Caco-2 (cell line): ENCODE data around the gene FANCB. TPM values are rescaled to one million over a fixed set of nuclear protein-coding genes. Genes with fewer than 3 reads are reported as not detected.

ENCODE experiments used
- BruUV-seq: library from RNA; stranded (reverse); fragments of 400-500 nt; replicated peaks from 2 replicates; lab custom pipeline; 2021; lab: Mats Ljungman, UMichigan
- CTCF ChIA-PET: fragments of 300-600 bp; sonication (Branson Sonifier 250); formaldehyde crosslinking; loops from one replicate; lab custom pipeline; 2022; ENCODE audit warnings: antibody characterized with exemption; lab: Charles Lee
- POLR2A ChIA-PET: fragments of 300-600 bp; sonication (Branson Sonifier 250); formaldehyde crosslinking; loops from one replicate; lab custom pipeline; 2022; ENCODE audit warnings: antibody characterized with exemption; lab: Charles Lee
- DNase-seq, 2 experiments: peaks; one replicate each; pipeline versions ENCODE4 v3.0.0 to v3.0.0-alpha.2; 2020 to 2022
- H3K27me3 ChIP-seq: replicated peaks from 2 replicates; pipeline ENCODE4 v1.6.0; 2011; ENCODE audit warnings: low read length; ENCODE audit not compliant: control insufficient read depth, insufficient read depth
- H3K36me3 ChIP-seq: 2 replicates; pipeline ENCODE4 v1.5.1; 2011; ENCODE audit warnings: low read length; ENCODE audit not compliant: control insufficient read depth, insufficient read depth
- H3K4me1 ChIP-seq: fragments of 250-450 bp; sonication (Bioruptor Pico); 2 replicates; pipeline ENCODE4 v1.5.1; 2020; ENCODE audit warnings: mild to moderate bottlenecking
- H3K4me3 ChIP-seq: 2 replicates; pipeline ENCODE4 v1.5.1; 2011; ENCODE audit warnings: low read depth, mild to moderate bottlenecking, control low read depth, low read length
- H3K9me3 ChIP-seq: fragments of 250-450 bp; sonication (Bioruptor Pico); 2 replicates; pipeline ENCODE4 v1.5.1; 2020; ENCODE audit warnings: mild to moderate bottlenecking, moderate library complexity
- H3K27ac Mint-ChIP-seq: one replicate; pipeline ENCODE4 v1.8.0; 2022; ENCODE audit warnings: mixed read lengths; ENCODE audit not compliant: unreplicated experiment
- H3K27me3 Mint-ChIP-seq: one replicate; pipeline ENCODE4 v1.8.0; 2022; ENCODE audit warnings: mixed read lengths; ENCODE audit not compliant: insufficient read depth, unreplicated experiment
- H3K36me3 Mint-ChIP-seq: one replicate; pipeline ENCODE4 v1.8.0; 2022; ENCODE audit warnings: mild to moderate bottlenecking, mixed read lengths; ENCODE audit not compliant: insufficient read depth, unreplicated experiment
- H3K4me1 Mint-ChIP-seq: one replicate; pipeline ENCODE4 v1.8.0; 2022; ENCODE audit warnings: low read depth, mixed read lengths; ENCODE audit not compliant: unreplicated experiment
- H3K4me3 Mint-ChIP-seq: one replicate; pipeline ENCODE4 v1.8.0; 2022; ENCODE audit warnings: mild to moderate bottlenecking, moderate library complexity, mixed read lengths; ENCODE audit not compliant: unreplicated experiment
- H3K9me3 Mint-ChIP-seq: one replicate; pipeline ENCODE4 v1.8.0; 2022; ENCODE audit warnings: mixed read lengths; ENCODE audit not compliant: unreplicated experiment
- CTCF ChIP-seq, 2 experiments: fragments of 200-600 bp in 1 of 2; IDR thresholded peaks; 1 replicate in 1 of 2; 2 replicates in 1 of 2; pipeline versions ENCODE4 v1.5.1 to v1.8.0; 2011 to 2022; ENCODE audit warnings: antibody characterized with exemption in 1 of 2, control low read depth in 1 of 2, inconsistent platforms in 1 of 2, low read depth in 1 of 2, low read length in 1 of 2, mild to moderate bottlenecking in 1 of 2, moderate library complexity in 1 of 2; ENCODE audit not compliant: insufficient read depth in 1 of 2, severe bottlenecking in 1 of 2, unreplicated experiment in 1 of 2
- intact Hi-C: fragments of 100-400 bp; cut with micrococcal nuclease; formaldehyde crosslinking; loops from one replicate; pipeline ENCODE4 v1.10.0; 2022; ENCODE audit not compliant: unreplicated experiment
- total RNA-seq: library from RNA; stranded (reverse); gene quantifications from 2 replicates; pipeline ENCODE4 v1.2.3, GENCODE V29; 2022

FANCB gene
- total RNA-seq, 1 experiment from 2014 or later, result 8.1 TPM

- H3K4me1 ChIP-seq, result no peaks in the 10 kb centered on the region
- H3K36me3 ChIP-seq, result no peaks in the 10 kb centered on the region; the same call in 1 of the 2 replicates
- intact Hi-C loops, result no loop called here
- no peaks in the 10 kb centered on the region for H3K27me3 Mint-ChIP-seq
- DNase-seq, result no peak
- H3K4me3 ChIP-seq, result no peak overlapping the region
- POLR2A ChIA-PET, result no interaction called here
- H3K4me1 Mint-ChIP-seq, result no peaks in the 10 kb centered on the region
- no peaks in the 10 kb centered on the region for H3K9me3 ChIP-seq
- no peak for TF ChIP-seq CTCF (IDR thresholded peaks at IDR 0.05; ENCODE audit: insufficient read depth in 1 of 2, low read depth in 1 of 2, low read length in 1 of 2, severe bottlenecking in 1 of 2, unreplicated experiment in 1 of 2)
- H3K9me3 Mint-ChIP-seq, result no peaks in the 10 kb centered on the region
- CTCF ChIA-PET, result no interaction called here
- no peak overlapping the region for H3K4me3 Mint-ChIP-seq
- no peak overlapping the region for H3K27ac Mint-ChIP-seq
- no peaks in the 10 kb centered on the region for H3K27me3 ChIP-seq
- BruUV-seq, result no TSS peak
- no peaks in the 10 kb centered on the region for H3K36me3 Mint-ChIP-seq
Measured at GRCh38 chrX:14913241-14913640, 40.4 kb upstream of the FANCB start.

GRCh38 chrX:14903891-14904290 is 31.0 kb upstream of the FANCB start:
- Mint-ChIP-seq H3K4me1 (no peaks in the 10 kb centered on the region), H3K27me3 (no peaks in the 10 kb centered on the region), H3K4me3 (no peak overlapping the region), H3K36me3 (peaks cover 4% of the 10 kb centered on the region), H3K9me3 (no peaks in the 10 kb centered on the region), H3K27ac (no peak overlapping the region)
- BruUV-seq, result no TSS peak
- H3K27me3 ChIP-seq, result no peaks in the 10 kb centered on the region
- no peaks in the 10 kb centered on the region; the same call in 1 of the 2 replicates for H3K36me3 ChIP-seq
- intact Hi-C loops, result no loop called here
- DNase-seq, result no peak
- H3K4me1 ChIP-seq, result no peaks in the 10 kb centered on the region
- no peaks in the 10 kb centered on the region for H3K9me3 ChIP-seq
- POLR2A ChIA-PET, result no interaction called here
- CTCF ChIA-PET, result no interaction called here
- H3K4me3 ChIP-seq, result no peak overlapping the region
- no peak for TF ChIP-seq CTCF (IDR thresholded peaks at IDR 0.05; ENCODE audit: insufficient read depth in 1 of 2, low read depth in 1 of 2, low read length in 1 of 2, severe bottlenecking in 1 of 2, unreplicated experiment in 1 of 2)

GRCh38 chrX:14902537-14902936 is 29.7 kb upstream of the FANCB start:
- POLR2A ChIA-PET, result no interaction called here
- Mint-ChIP-seq H3K27me3 (no peaks in the 10 kb centered on the region), H3K27ac (no peak overlapping the region), H3K9me3 (no peaks in the 10 kb centered on the region), H3K4me1 (no peaks in the 10 kb centered on the region), H3K4me3 (no peak overlapping the region), H3K36me3 (peaks cover 4% of the 10 kb centered on the region)
- intact Hi-C loops, result no loop called here
- no peaks in the 10 kb centered on the region; the same call in 1 of the 2 replicates for H3K36me3 ChIP-seq
- no peak overlapping the region for H3K4me3 ChIP-seq
- no peaks in the 10 kb centered on the region for H3K4me1 ChIP-seq
- no peak for TF ChIP-seq CTCF (IDR thresholded peaks at IDR 0.05; ENCODE audit: insufficient read depth in 1 of 2, low read depth in 1 of 2, low read length in 1 of 2, severe bottlenecking in 1 of 2, unreplicated experiment in 1 of 2)
- no peaks in the 10 kb centered on the region for H3K27me3 ChIP-seq
- no TSS peak for BruUV-seq
- H3K9me3 ChIP-seq, result no peaks in the 10 kb centered on the region
- CTCF ChIA-PET, result no interaction called here
- no peak for DNase-seq
